Right cardiac atrium (tissue), 5 donors: Measurements from ENCODE around the gene PXDN. TPM values are rescaled to one million over a fixed set of nuclear protein-coding genes. Genes with fewer than 3 reads are reported as not detected.

Source experiments
- ATAC-seq, 2 donors: fragments of 200-7000 bp; cut with Tn5 transposase; one replicate each; pipeline versions ENCODE4 v1.8.0 to v1.9.1; 2020; ENCODE audit warnings: moderate library complexity in 2 of 2, mild to moderate bottlenecking in 1 of 2
- DNase-seq, 3 donors: peaks; one replicate each; pipeline ENCODE4 v3.0.0-alpha.2; 2020
- H3K27ac ChIP-seq: one replicate; pipeline ENCODE4 v1.5.1; 2013; ENCODE audit warnings: mild to moderate bottlenecking, low read length, control low read depth, moderate library complexity
- H3K27me3 ChIP-seq: one replicate; pipeline ENCODE4 v1.6.1; 2013; ENCODE audit not compliant: control insufficient read depth, insufficient read depth
- H3K4me1 ChIP-seq: one replicate; pipeline ENCODE4 v1.6.1; 2013; ENCODE audit warnings: low read length; ENCODE audit not compliant: control insufficient read depth, insufficient read depth
- H3K4me3 ChIP-seq: one replicate; pipeline ENCODE4 v1.5.1; 2013; ENCODE audit warnings: low read length, control low read depth
- H3K9me3 ChIP-seq: one replicate; pipeline ENCODE4 v1.6.1; 2013; ENCODE audit warnings: low read length; ENCODE audit not compliant: control insufficient read depth
- WGBS: extraction: QIAGEN DNeasy Blood & Tissue Kit; methylation state at CpG from one replicate; pipeline ENCODE4 v1.1.7; 2013; 5-methylcytosine and 5-hydroxymethylcytosine counted together
- intact Hi-C, 4 donors: fragments of 100-400 bp; cut with DNase I; formaldehyde crosslinking; loops; one replicate each; pipeline versions ENCODE4 v1.11.0 to v1.14.0; 2022 to 2023
- polyA plus RNA-seq: library from polyadenylated mRNA; stranded (reverse); fragments of 200-250 nt; gene quantifications from one replicate; pipeline ENCODE4 v1.2.3, GENCODE V29; 2013
- total RNA-seq, 4 donors: library from RNA; stranded (reverse); fragmentation: NEBNext Ultra II Directional; extraction: Animal tissue kit (Norgen Biotek cat#: 25700); gene quantifications; one replicate each; pipeline ENCODE4 v1.2.1, GENCODE V29; 2021
- donor health status: healthy with polysubstance abuse.
- donor health status: DM: no; HTN: yes; CAD: no.
- donor health status: DM: no; HTN: no; CAD: no.
- donor health status: DM: no; HTN: yes; CAD: no; lungs with severe emphysema.
- donor health status: DM: yes; HTN: yes; CAD: no.

PXDN gene
- total and polyA plus RNA-seq, 5 donors: 7.6 to 40.7 (median 18.7) TPM

GRCh38 chr2:1618191-1618961, 125.9 kb downstream of the PXDN start:
- Histone ChIP-seq H3K27me3 (no peaks in the 10 kb centered on the region), H3K4me3 (no peak overlapping the region), H3K27ac (no peak overlapping the region), H3K9me3 (no peaks in the 10 kb centered on the region), H3K4me1 (no peaks in the 10 kb centered on the region)
- intact Hi-C loops: no loop called here
- ATAC-seq: no peak
- DNase-seq: no peak
- WGBS: 92% methylated on average over 20 of the region's 20 CpGs

GRCh38 chr2:1617425-1618021, 126.8 kb downstream of the PXDN start:
- DNase-seq (no peak), ATAC-seq (no peak)
- Histone ChIP-seq H3K4me1 (no peaks in the 10 kb centered on the region), H3K9me3 (no peaks in the 10 kb centered on the region), H3K27ac (no peak overlapping the region), H3K4me3 (no peak overlapping the region), H3K27me3 (no peaks in the 10 kb centered on the region)
- intact Hi-C loops: no loop called here
- 86% methylated on average over 11 of the region's 11 CpGs for WGBS

GRCh38 chr2:1614564-1614963, 129.8 kb downstream of the PXDN start:
- no peaks in the 10 kb centered on the region for H3K9me3 ChIP-seq
- H3K27me3 ChIP-seq: no peaks in the 10 kb centered on the region
- H3K4me1 ChIP-seq: no peaks in the 10 kb centered on the region
- H3K27ac ChIP-seq: peak overlapping the region; percentile 25
- H3K4me3 ChIP-seq: no peak overlapping the region
- DNase-seq: no peak
- no peak for ATAC-seq
- WGBS: 73% methylated on average over 10 of the region's 10 CpGs
- intact Hi-C loops: no loop called here

- intact Hi-C loops: no loop called here
- 63% methylated on average over 7 of the region's 7 CpGs for WGBS
- peak in 2 of 3 donors; percentile 73 to 83 for DNase-seq
These were observed 130.5 kb downstream of the PXDN start for GRCh38 chr2:1613731-1614354.

GRCh38 chr2:1613078-1613445, 131.3 kb downstream of the PXDN start:
- no peak overlapping the region for H3K27ac ChIP-seq
- DNase-seq: no peak

More at GRCh38 chr2:1613731-1614354, 130.5 kb downstream of the PXDN start:
- H3K9me3 ChIP-seq: no peaks in the 10 kb centered on the region
- no peaks in the 10 kb centered on the region for H3K4me1 ChIP-seq
- peak overlapping the region; percentile 35 for H3K27ac ChIP-seq
- no peaks in the 10 kb centered on the region for H3K27me3 ChIP-seq
- ATAC-seq: peak; percentile 90 to 92
- no peak overlapping the region for H3K4me3 ChIP-seq

GRCh38 chr2:1612391-1613077, 131.8 kb downstream of the PXDN start:
- WGBS: 93% methylated on average over 6 of the region's 6 CpGs
- H3K27me3 ChIP-seq: no peaks in the 10 kb centered on the region
- intact Hi-C loops: no loop called here
- DNase-seq (no peak), ATAC-seq (no peak)
- no peak overlapping the region for H3K4me3 ChIP-seq
- H3K9me3 ChIP-seq: no peaks in the 10 kb centered on the region
- H3K4me1 ChIP-seq: no peaks in the 10 kb centered on the region
- no peak overlapping the region for H3K27ac ChIP-seq

More at GRCh38 chr2:1613078-1613445, 131.3 kb downstream of the PXDN start:
- no peaks in the 10 kb centered on the region for H3K9me3 ChIP-seq
- no peak for ATAC-seq
- intact Hi-C loops: no loop called here
- no peaks in the 10 kb centered on the region for H3K4me1 ChIP-seq
- WGBS: 96% methylated on average over 9 of the region's 9 CpGs
- H3K27me3 ChIP-seq: no peaks in the 10 kb centered on the region
- no peak overlapping the region for H3K4me3 ChIP-seq

GRCh38 chr2:1611886-1612285, 132.4 kb downstream of the PXDN start:
- Histone ChIP-seq H3K9me3 (no peaks in the 10 kb centered on the region), H3K4me3 (no peak overlapping the region), H3K27me3 (no peaks in the 10 kb centered on the region), H3K27ac (no peak overlapping the region), H3K4me1 (no peaks in the 10 kb centered on the region)
- whole genome bisulfite sequencing: 88% methylated on average over 8 of the region's 8 CpGs
- ATAC-seq (no peak), DNase-seq (no peak)
- intact Hi-C loops: no loop called here

GRCh38 chr2:1610096-1610485, 134.2 kb downstream of the PXDN start:
- 86% methylated on average over 18 of the region's 18 CpGs for WGBS
- H3K27ac ChIP-seq: no peak overlapping the region
- H3K4me3 ChIP-seq: no peak overlapping the region
- no peaks in the 10 kb centered on the region for H3K4me1 ChIP-seq
- no peak for ATAC-seq
- H3K9me3 ChIP-seq: no peaks in the 10 kb centered on the region
- intact Hi-C loops: no loop called here
- no peak for DNase-seq
- H3K27me3 ChIP-seq: no peaks in the 10 kb centered on the region

- DNase-seq: no peak
- no peaks in the 10 kb centered on the region for H3K9me3 ChIP-seq
- ATAC-seq: no peak
- intact Hi-C loops: no loop called here
- WGBS: 77% methylated on average over 12 of the region's 12 CpGs
- H3K4me3 ChIP-seq: no peak overlapping the region
- no peaks in the 10 kb centered on the region for H3K4me1 ChIP-seq
- H3K27me3 ChIP-seq: no peaks in the 10 kb centered on the region
- no peak overlapping the region for H3K27ac ChIP-seq
These were observed 134.7 kb downstream of the PXDN start for GRCh38 chr2:1609485-1610095.

GRCh38 chr2:1609040-1609439, 135.3 kb downstream of the PXDN start:
- no peak overlapping the region for H3K4me3 ChIP-seq
- H3K27ac ChIP-seq: no peak overlapping the region
- H3K4me1 ChIP-seq: no peaks in the 10 kb centered on the region
- intact Hi-C loops: no loop called here
- no peaks in the 10 kb centered on the region for H3K9me3 ChIP-seq
- 71% methylated on average over 3 of the region's 3 CpGs for WGBS
- H3K27me3 ChIP-seq: no peaks in the 10 kb centered on the region
- DNase-seq (no peak), ATAC-seq (no peak)
